HL-60 (cell line): ENCODE data around the gene MT1B.

ENCODE experiments used
- CTCF ChIP-seq: IDR thresholded peaks from one replicate; pipeline ENCODE4 v1.5.1; 2011; ENCODE audit warnings: low read length, control low read depth, inconsistent platforms; ENCODE audit not compliant: insufficient read depth
- GABPA ChIP-seq: IDR thresholded peaks from 2 replicates; pipeline ENCODE4 v1.6.1; 2012; ENCODE audit warnings: low read depth

GRCh38 chr16:56701534-56701933 lies 49.8 kb downstream of the MT1B start:
- TF ChIP-seq GABPA: no peak
- TF ChIP-seq CTCF: no peak
